Measurements from ENCODE around the gene EEF1E1.

GRCh38 chr6:8065519-8065911, 36.8 kb downstream of the EEF1E1 start:
- TF ChIP-seq CTCF (conservative IDR thresholded peaks at IDR 0.05; ENCODE audit: low read depth, low read length) (no peak), EZH2 (IDR thresholded peaks at IDR 0.05; ENCODE audit: borderline replicate concordance, low read depth, low read length, poor library complexity, severe bottlenecking) (no peak)
